ENCODE data around the gene CFTR. TPM values are rescaled to one million over a fixed set of nuclear protein-coding genes. Genes with fewer than 3 reads are reported as not detected.

The CFTR gene
- total and polyA plus RNA-seq, 2 donors (not counting 1 experiment from before 2014, with no cell fraction given): under 0.01 to 0.25 TPM

- no peaks in the 10 kb centered on the region for H3K27me3 ChIP-seq (ENCODE audit: control insufficient read depth, insufficient read depth, low read length)
- H2AFZ ChIP-seq (ENCODE audit: low read length): no peak overlapping the region
- no peaks in the 10 kb centered on the region for H4K20me1 ChIP-seq (ENCODE audit: control insufficient read depth, extremely low read depth, insufficient read depth, low read length)
- H3K36me3 ChIP-seq (ENCODE audit: control insufficient read depth, insufficient read depth, low read length): no peaks in the 10 kb centered on the region
- no peak for DNase-seq (ENCODE audit: low read depth in 2 of 2)
- no peak for TF ChIP-seq EZH2 (IDR thresholded peaks at IDR 0.05; ENCODE audit: low read length, missing control alignments)
- TF ChIP-seq, protein P1, sequence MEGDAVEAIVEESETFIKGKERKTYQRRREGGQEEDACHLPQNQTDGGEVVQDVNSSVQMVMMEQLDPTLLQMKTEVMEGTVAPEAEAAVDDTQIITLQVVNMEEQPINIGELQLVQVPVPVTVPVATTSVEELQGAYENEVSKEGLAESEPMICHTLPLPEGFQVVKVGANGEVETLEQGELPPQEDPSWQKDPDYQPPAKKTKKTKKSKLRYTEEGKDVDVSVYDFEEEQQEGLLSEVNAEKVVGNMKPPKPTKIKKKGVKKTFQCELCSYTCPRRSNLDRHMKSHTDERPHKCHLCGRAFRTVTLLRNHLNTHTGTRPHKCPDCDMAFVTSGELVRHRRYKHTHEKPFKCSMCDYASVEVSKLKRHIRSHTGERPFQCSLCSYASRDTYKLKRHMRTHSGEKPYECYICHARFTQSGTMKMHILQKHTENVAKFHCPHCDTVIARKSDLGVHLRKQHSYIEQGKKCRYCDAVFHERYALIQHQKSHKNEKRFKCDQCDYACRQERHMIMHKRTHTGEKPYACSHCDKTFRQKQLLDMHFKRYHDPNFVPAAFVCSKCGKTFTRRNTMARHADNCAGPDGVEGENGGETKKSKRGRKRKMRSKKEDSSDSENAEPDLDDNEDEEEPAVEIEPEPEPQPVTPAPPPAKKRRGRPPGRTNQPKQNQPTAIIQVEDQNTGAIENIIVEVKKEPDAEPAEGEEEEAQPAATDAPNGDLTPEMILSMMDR (conservative IDR thresholded peaks at IDR 0.05 in 1 of 2, IDR thresholded peaks at IDR 0.05 in 1 of 2; ENCODE audit: low read depth in 1 of 2, low read length in 2 of 2): no peak
- H3K27ac ChIP-seq (ENCODE audit: insufficient read depth, low read length): no peak overlapping the region
- H3K4me3 ChIP-seq (replicated peaks in 1 of 4; ENCODE audit: control extremely low read depth in 1 of 4, insufficient read depth in 1 of 4, low read depth in 3 of 4, low read length in 4 of 4): no peak overlapping the region
- no peak overlapping the region for H3K9ac ChIP-seq (ENCODE audit: insufficient read depth, low read length)
- H3K4me2 ChIP-seq (ENCODE audit: extremely low read depth, insufficient read depth, low read length): no peak overlapping the region
- no peaks in the 10 kb centered on the region for H3K79me2 ChIP-seq (ENCODE audit: control insufficient read depth, insufficient read depth, low read length)
- no peaks in the 10 kb centered on the region for H3K4me1 ChIP-seq (ENCODE audit: control insufficient read depth, extremely low read depth, insufficient read depth, low read length)
- H3K9me3 ChIP-seq (ENCODE audit: control insufficient read depth, insufficient read depth, low read depth, low read length): no peaks in the 10 kb centered on the region
These were observed 112.3 kb downstream of the CFTR start for GRCh38 chr7:117592011-117592635.

DNA sequence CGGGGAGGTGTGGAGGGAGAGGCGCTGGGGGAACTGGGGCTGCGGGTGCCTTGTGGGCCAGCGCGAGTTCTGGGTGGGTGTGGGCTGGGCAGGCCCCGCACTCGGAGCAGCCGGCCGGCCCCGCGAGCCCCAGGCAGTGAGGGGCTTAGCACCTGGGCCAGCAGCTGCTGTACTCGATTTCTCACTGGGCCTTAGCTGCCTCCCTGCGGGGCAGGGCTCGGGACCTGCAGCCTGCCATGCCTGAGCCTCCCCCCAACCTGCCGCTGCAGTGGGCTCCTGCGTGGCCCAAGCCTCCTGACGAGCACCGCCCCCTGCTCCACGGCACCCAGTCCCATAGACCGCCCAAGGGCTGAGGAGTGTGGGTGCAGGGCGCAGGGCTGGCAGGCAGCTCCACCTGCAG, 116.3 kb downstream of the CFTR start:
- no peaks in the 10 kb centered on the region for H3K4me1 ChIP-seq (ENCODE audit: control insufficient read depth, extremely low read depth, insufficient read depth, low read length)
- no peak overlapping the region for H3K4me2 ChIP-seq (ENCODE audit: extremely low read depth, insufficient read depth, low read length)
- H3K36me3 ChIP-seq (ENCODE audit: control insufficient read depth, insufficient read depth, low read length): no peaks in the 10 kb centered on the region
- H3K4me3 ChIP-seq (replicated peaks in 1 of 4; ENCODE audit: control extremely low read depth in 1 of 4, insufficient read depth in 1 of 4, low read depth in 3 of 4, low read length in 4 of 4): no peak overlapping the region
- DNase-seq (ENCODE audit: low read depth in 2 of 2): no peak
- no peaks in the 10 kb centered on the region for H3K27me3 ChIP-seq (ENCODE audit: control insufficient read depth, insufficient read depth, low read length)
- H3K9ac ChIP-seq (ENCODE audit: insufficient read depth, low read length): no peak overlapping the region
- H2AFZ ChIP-seq (ENCODE audit: low read length): no peak overlapping the region
- no peaks in the 10 kb centered on the region for H3K79me2 ChIP-seq (ENCODE audit: control insufficient read depth, insufficient read depth, low read length)
- H3K9me3 ChIP-seq (ENCODE audit: control insufficient read depth, insufficient read depth, low read depth, low read length): no peaks in the 10 kb centered on the region
- no peaks in the 10 kb centered on the region for H4K20me1 ChIP-seq (ENCODE audit: control insufficient read depth, extremely low read depth, insufficient read depth, low read length)
- no peak for TF ChIP-seq EZH2 (IDR thresholded peaks at IDR 0.05; ENCODE audit: low read length, missing control alignments)
- TF ChIP-seq, protein P1 (conservative IDR thresholded peaks at IDR 0.05 in 1 of 2, IDR thresholded peaks at IDR 0.05 in 1 of 2; ENCODE audit: low read depth in 1 of 2, low read length in 2 of 2): no peak
- no peak overlapping the region for H3K27ac ChIP-seq (ENCODE audit: insufficient read depth, low read length)

DNA sequence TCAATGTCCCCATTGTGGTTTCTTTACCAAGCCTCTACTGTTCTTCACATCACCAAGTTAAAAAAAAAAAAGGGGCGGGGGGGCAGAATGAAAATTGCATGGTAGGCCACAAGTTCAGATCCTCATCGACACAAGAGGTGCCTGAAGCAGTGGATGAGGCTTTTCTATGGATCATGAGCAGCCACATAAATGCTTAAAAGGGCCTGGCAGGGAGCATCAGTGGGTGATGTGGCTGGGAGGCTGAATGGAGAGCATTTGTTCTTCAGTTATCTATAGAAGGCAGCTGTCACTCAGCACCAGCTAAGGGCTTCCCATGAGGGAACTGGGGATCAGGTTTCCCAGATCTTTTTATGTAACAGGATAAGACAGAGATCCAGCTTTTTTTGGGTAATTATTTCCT, 117.9 kb downstream of the CFTR start:
- Histone ChIP-seq H3K27me3 (ENCODE audit: control insufficient read depth, insufficient read depth, low read length) (no peaks in the 10 kb centered on the region), H3K79me2 (ENCODE audit: control insufficient read depth, insufficient read depth, low read length) (no peaks in the 10 kb centered on the region), H3K9ac (ENCODE audit: insufficient read depth, low read length) (no peak overlapping the region), H3K9me3 (ENCODE audit: control insufficient read depth, insufficient read depth, low read depth, low read length) (no peaks in the 10 kb centered on the region), H3K36me3 (ENCODE audit: control insufficient read depth, insufficient read depth, low read length) (no peaks in the 10 kb centered on the region), H3K27ac (ENCODE audit: insufficient read depth, low read length) (no peak overlapping the region), H2AFZ (ENCODE audit: low read length) (no peak overlapping the region), H3K4me2 (ENCODE audit: extremely low read depth, insufficient read depth, low read length) (no peak overlapping the region), H3K4me3 (replicated peaks in 1 of 4; ENCODE audit: control extremely low read depth in 1 of 4, insufficient read depth in 1 of 4, low read depth in 3 of 4, low read length in 4 of 4) (no peak overlapping the region), H4K20me1 (ENCODE audit: control insufficient read depth, extremely low read depth, insufficient read depth, low read length) (no peaks in the 10 kb centered on the region), H3K4me1 (ENCODE audit: control insufficient read depth, extremely low read depth, insufficient read depth, low read length) (no peaks in the 10 kb centered on the region)
- TF ChIP-seq EZH2 (IDR thresholded peaks at IDR 0.05; ENCODE audit: low read length, missing control alignments): no peak
- TF ChIP-seq, protein P1 (conservative IDR thresholded peaks at IDR 0.05 in 1 of 2, IDR thresholded peaks at IDR 0.05 in 1 of 2; ENCODE audit: low read depth in 1 of 2, low read length in 2 of 2): no peak
- DNase-seq (ENCODE audit: low read depth in 2 of 2): no peak

Data from fibroblast of lung (primary cell).